Measurements from ENCODE around the gene CLP1. TPM values are rescaled to one million over a fixed set of nuclear protein-coding genes. Genes with fewer than 3 reads are reported as not detected.
A peak's percentile ranks its signal among the peaks of the same experiment; 100 is the strongest.

The CLP1 gene
- total RNA-seq, 1 donor = 12.6 TPM

DNA sequence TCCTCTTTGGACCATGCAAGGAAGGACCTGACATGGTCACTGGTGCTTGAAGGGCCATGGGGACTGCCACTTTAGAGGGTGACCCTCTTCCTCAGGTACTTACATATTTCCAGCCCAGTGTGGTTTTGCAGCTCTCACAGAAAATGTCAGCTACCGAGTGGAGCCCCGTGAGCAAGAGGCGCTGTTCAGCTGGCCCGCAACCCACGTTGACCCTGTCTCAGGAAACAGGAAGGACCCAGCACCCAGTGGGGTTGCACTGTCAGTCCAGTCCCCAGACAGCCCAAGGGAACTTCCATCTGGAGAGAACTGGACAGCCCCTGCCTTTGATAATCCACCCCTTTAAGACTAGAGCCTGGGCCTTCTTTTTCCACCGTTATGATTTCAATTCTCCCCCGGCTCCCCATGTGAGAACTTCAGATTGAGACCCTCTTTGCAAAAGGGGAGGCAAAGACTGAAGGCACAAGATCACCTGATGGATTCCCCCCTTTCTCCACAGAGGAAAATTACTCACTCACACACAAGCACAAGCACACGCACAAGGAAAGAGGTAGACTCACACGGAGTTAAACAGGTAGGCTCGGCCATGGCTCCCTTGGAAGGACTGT, 11.3 kb upstream of the CLP1 start:
- no peak overlapping the region for H3K4me3 ChIP-seq (ENCODE audit: low read depth, low read length)
- DNase-seq (ENCODE audit: low read depth) = no peak
- TF ChIP-seq, protein P1, sequence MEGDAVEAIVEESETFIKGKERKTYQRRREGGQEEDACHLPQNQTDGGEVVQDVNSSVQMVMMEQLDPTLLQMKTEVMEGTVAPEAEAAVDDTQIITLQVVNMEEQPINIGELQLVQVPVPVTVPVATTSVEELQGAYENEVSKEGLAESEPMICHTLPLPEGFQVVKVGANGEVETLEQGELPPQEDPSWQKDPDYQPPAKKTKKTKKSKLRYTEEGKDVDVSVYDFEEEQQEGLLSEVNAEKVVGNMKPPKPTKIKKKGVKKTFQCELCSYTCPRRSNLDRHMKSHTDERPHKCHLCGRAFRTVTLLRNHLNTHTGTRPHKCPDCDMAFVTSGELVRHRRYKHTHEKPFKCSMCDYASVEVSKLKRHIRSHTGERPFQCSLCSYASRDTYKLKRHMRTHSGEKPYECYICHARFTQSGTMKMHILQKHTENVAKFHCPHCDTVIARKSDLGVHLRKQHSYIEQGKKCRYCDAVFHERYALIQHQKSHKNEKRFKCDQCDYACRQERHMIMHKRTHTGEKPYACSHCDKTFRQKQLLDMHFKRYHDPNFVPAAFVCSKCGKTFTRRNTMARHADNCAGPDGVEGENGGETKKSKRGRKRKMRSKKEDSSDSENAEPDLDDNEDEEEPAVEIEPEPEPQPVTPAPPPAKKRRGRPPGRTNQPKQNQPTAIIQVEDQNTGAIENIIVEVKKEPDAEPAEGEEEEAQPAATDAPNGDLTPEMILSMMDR (IDR thresholded peaks at IDR 0.05; ENCODE audit: insufficient read depth, low read length) = no peak

DNA sequence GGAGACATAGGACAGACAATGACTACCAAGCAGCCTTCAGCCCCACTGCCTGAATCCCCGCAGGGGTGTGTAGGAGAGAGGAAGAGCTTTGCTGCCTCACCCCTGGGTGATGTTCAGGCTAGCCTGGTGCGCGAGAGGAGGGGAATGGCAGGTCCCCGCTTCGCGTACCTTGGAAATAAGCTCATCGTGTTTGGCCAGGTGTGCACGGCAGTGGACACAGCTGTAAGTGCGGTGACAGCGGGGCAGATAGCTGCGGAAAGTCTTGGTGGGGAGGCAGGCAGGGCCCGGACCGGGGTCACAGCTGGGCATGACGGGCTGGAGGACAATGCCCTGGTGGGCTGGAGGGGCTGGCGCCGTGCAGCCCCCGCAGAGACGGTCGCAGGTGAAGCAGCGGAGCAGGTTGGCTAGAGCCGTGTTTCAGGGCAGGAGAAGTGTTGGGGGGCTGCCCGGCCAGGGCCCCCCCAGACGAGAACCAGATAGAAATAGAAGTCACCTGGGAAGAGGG, 10.7 kb upstream of the CLP1 start:
- H3K4me3 ChIP-seq (ENCODE audit: low read depth, low read length) = no peak overlapping the region
- TF ChIP-seq, protein P1 (IDR thresholded peaks at IDR 0.05; ENCODE audit: insufficient read depth, low read length) = no peak
- no peak for DNase-seq (ENCODE audit: low read depth)

DNA sequence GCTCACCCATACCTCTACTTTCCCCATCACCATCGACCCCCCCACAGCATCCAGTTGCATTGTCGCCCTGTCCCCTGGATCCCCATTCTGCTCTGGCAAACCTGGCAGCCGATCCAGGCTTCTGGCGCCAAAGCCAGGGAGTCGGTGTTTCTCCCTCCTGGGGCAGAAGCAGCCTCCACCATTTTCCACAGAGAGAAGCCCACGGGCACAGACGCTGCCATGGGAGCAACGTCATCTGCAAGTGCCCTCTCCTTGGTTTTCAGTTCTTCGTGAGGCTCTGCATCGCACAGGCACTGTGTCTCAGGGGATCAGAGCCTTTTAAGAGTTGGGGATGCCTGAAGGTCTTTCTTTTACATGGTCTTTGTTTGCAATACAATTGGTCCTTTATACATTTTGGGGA, 10.2 kb upstream of the CLP1 start:
- TF ChIP-seq, protein P1 (IDR thresholded peaks at IDR 0.05; ENCODE audit: insufficient read depth, low read length) = no peak
- no peak for DNase-seq (ENCODE audit: low read depth)
- no peak overlapping the region for H3K4me3 ChIP-seq (ENCODE audit: low read depth, low read length)

DNA sequence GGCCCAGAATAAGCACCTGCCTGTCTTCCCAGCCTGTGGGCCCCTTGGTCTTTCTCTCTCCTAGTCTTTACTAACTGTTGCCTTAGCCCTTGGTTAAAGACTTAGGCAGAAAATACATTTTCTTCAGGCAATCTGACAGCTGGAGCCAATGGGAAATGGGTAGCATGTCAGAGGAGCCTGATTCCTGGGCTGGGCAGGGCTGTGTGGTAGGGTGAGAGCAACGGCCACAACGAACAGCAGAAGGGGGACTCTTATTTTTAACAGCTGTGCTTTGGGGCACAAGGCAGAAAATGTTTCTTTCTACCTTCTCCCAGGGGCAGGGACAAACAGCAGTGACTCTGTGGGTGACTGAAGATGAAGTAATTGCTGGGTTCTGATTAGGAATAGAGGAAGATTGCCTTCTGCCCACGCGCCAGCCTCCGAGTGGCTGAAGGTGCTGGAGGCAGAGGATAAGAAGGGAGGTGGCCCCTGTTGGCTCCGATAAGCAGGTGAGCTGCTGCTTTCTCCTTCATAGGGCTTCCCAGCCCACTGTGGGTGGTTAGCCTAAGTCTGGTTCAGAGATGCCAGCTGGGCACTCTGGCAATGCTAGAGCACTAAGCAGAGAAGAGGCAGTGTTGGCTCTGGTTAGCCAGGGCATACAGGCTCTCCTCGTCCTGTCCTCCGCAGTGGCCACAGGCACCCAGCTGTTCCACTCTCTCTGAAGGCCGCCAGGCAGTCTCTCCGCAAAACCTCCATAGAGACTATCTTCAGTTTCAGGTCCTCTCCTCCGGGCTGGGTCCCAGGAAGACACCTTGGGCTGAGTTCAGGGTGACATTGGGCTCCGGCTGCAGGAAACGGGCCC, 9.4 kb upstream of the CLP1 start:
- peak overlapping the region; percentile 74 for H3K4me3 ChIP-seq (ENCODE audit: low read depth, low read length)
- TF ChIP-seq, protein P1 (IDR thresholded peaks at IDR 0.05; ENCODE audit: insufficient read depth, low read length) = no peak
- no peak for DNase-seq (ENCODE audit: low read depth)

DNA sequence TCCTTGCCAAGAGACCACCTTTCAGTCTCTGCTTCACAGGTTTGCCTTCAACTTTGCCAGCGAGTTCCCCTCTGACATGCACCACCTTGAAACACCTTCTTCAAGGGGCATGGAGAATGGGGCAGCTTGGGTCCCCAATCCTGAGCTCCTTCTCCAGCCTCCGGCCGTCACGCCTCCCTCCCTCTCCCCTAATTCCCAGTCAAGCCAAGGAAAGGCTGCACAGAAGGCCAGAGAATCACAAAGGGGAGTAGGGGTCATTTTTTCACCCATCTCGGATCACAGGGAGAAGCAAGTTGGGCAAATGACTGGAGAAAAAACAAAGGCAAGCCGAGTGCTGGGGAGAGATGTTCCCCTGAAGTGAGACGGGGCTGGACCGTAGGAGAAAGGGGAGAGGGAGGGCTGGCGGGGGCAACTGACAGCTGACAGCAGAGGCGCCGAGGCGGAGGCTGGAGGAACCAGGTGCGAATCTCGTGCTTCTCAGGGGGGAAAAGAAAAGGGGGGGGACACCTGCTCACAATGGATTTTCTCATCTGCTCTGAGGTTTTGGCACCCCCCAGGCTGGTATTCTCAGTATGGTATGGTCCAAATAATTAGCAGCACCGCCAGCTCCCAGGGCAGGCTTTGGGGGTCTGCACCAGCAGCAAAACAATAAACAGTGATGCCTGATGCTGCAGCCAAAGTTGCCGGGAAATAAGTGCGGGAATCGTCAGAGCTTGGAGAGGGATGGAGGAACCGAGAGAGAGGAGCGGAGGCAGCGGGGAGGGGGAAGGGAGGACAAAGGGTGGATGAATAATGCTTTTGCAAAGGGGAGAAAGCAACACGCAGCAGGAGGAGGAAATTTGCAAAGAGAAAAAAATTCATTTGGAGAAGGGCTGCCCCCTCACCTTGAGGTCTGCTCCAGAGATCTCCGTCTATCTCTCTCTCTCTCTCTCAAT, 8.5 kb upstream of the CLP1 start:
- H3K4me3 ChIP-seq (ENCODE audit: low read depth, low read length) = peak overlapping the region; percentile 74
- TF ChIP-seq, protein P1 (IDR thresholded peaks at IDR 0.05; ENCODE audit: insufficient read depth, low read length) = no peak
- DNase-seq (ENCODE audit: low read depth) = no peak

Data from fibroblast of the aortic adventitia (primary cell).